ENCODE measurements around the gene PIK3C2G. TPM values are rescaled to one million over a fixed set of nuclear protein-coding genes. Genes with fewer than 3 reads are reported as not detected.

Gene PIK3C2G
- total RNA-seq, 1 donor from 2014 or later = 2.7 TPM

- DNase-seq (ENCODE audit: low spot score in 2 of 2, unreplicated experiment in 2 of 2) = no peak
- Mint-ChIP-seq H3K27ac (no peak overlapping the region), H3K9me3 (no peaks in the 10 kb centered on the region), H3K4me1 (no peaks in the 10 kb centered on the region), H3K27me3 (ENCODE audit: low read depth) (peaks cover 4% of the 10 kb centered on the region), H3K4me3 (no peak overlapping the region), H3K36me3 (no peaks in the 10 kb centered on the region)
- TF ChIP-seq CTCF (IDR thresholded peaks at IDR 0.05; ENCODE audit: unreplicated experiment) = no peak
Observed at GRCh38 chr12:18468246-18469075, 207.1 kb downstream of the PIK3C2G start.

GRCh38 chr12:18470251-18470650 lies 208.9 kb downstream of the PIK3C2G start:
- no peaks in the 10 kb centered on the region for H3K9me3 Mint-ChIP-seq
- TF ChIP-seq CTCF (IDR thresholded peaks at IDR 0.05; ENCODE audit: unreplicated experiment) = no peak
- no peak for DNase-seq (ENCODE audit: low spot score in 2 of 2, unreplicated experiment in 2 of 2)
- no peak overlapping the region for H3K4me3 Mint-ChIP-seq
- H3K4me1 Mint-ChIP-seq = peaks cover under 1% of the 10 kb centered on the region
- H3K27ac Mint-ChIP-seq = no peak overlapping the region
- H3K36me3 Mint-ChIP-seq = no peaks in the 10 kb centered on the region
- peaks cover 4% of the 10 kb centered on the region for H3K27me3 Mint-ChIP-seq (ENCODE audit: low read depth)

GRCh38 chr12:18472304-18472703 lies 211.0 kb downstream of the PIK3C2G start:
- no peak for DNase-seq (ENCODE audit: low spot score in 2 of 2, unreplicated experiment in 2 of 2)
- peaks cover 1% of the 10 kb centered on the region for H3K4me1 Mint-ChIP-seq
- H3K36me3 Mint-ChIP-seq = no peaks in the 10 kb centered on the region
- TF ChIP-seq CTCF (IDR thresholded peaks at IDR 0.05; ENCODE audit: unreplicated experiment) = no peak
- no peak overlapping the region for H3K4me3 Mint-ChIP-seq
- H3K27me3 Mint-ChIP-seq (ENCODE audit: low read depth) = peaks cover 4% of the 10 kb centered on the region
- H3K9me3 Mint-ChIP-seq = no peaks in the 10 kb centered on the region
- no peak overlapping the region for H3K27ac Mint-ChIP-seq

- DNase-seq (ENCODE audit: low spot score in 2 of 2, unreplicated experiment in 2 of 2) = no peak
- H3K36me3 Mint-ChIP-seq = no peaks in the 10 kb centered on the region
- H3K27me3 Mint-ChIP-seq (ENCODE audit: low read depth) = peaks cover 4% of the 10 kb centered on the region
- no peaks in the 10 kb centered on the region for H3K9me3 Mint-ChIP-seq
- peaks cover 1% of the 10 kb centered on the region for H3K4me1 Mint-ChIP-seq
- H3K27ac Mint-ChIP-seq = no peak overlapping the region
- H3K4me3 Mint-ChIP-seq = no peak overlapping the region
- TF ChIP-seq CTCF (IDR thresholded peaks at IDR 0.05; ENCODE audit: unreplicated experiment) = no peak
Observed at GRCh38 chr12:18472806-18473205, 211.5 kb downstream of the PIK3C2G start.

GRCh38 chr12:18476861-18477260 lies 215.5 kb downstream of the PIK3C2G start:
- Mint-ChIP-seq H3K27ac (no peak overlapping the region), H3K4me1 (peaks cover 1% of the 10 kb centered on the region), H3K9me3 (no peaks in the 10 kb centered on the region), H3K27me3 (ENCODE audit: low read depth) (no peaks in the 10 kb centered on the region), H3K4me3 (no peak overlapping the region), H3K36me3 (no peaks in the 10 kb centered on the region)
- DNase-seq (ENCODE audit: low spot score in 2 of 2, unreplicated experiment in 2 of 2) = no peak
- TF ChIP-seq CTCF (IDR thresholded peaks at IDR 0.05; ENCODE audit: unreplicated experiment) = no peak

All from mesothelial cell of epicardium (in vitro differentiated cells).